ENCODE results near the gene RTN4RL1.
A peak's percentile ranks its signal among the peaks of the same experiment; 100 is the strongest.

Gene RTN4RL1

GRCh38 chr17:2059547-2060384 is 34.6 kb upstream of the RTN4RL1 start:
- no peak for DNase-seq (ENCODE audit: low spot score)

DNA sequence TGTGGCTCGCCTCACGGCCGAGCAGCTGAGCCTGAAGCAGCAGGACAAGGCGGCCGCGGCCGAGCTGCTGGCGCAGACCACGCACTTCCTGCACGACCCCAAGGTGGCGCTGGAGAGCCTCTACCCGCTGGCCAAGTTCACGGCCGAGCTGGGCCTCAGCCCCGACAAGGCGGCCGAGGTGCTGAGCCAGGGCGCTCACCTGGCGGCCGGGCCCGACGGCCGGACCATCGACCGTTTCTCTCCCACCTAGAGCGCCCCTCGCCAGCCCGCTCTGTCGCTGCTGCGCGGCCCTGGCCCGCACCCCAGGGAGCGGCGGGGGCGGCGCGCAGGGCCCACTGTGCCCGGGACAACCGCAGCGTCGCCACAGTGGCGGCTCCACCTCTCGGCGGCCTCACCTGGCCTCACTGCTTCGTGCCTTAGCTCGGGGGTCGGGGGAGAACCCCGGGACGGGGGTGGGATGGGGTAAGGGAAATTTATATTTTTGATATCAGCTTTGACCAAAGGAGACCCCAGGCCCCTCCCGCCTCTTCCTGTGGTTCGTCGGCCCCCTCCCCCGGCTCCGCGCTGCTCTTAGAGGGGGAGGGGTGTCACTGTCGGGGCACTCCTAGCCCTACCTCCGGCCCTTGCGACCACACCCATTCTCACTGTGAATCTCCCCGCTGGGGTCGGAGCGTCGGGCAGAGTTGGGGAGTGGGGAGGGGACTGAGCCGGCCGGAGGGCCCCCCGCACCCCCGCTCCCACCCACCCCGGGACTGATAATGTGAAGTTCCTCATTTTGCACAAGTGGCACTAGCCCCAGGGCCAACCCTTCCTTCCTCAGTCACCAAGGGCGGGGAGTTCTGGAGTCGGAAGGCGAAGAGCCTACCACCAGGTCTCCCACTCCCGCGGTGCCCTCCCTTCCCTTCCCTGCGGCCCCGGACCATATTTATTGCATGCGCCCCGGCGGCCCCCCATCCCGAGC is 33.7 kb upstream of the RTN4RL1 start:
- DNase-seq (ENCODE audit: low spot score): no peak

- DNase-seq (ENCODE audit: low spot score): no peak
These were observed 32.8 kb upstream of the RTN4RL1 start for GRCh38 chr17:2057760-2058585.

DNA sequence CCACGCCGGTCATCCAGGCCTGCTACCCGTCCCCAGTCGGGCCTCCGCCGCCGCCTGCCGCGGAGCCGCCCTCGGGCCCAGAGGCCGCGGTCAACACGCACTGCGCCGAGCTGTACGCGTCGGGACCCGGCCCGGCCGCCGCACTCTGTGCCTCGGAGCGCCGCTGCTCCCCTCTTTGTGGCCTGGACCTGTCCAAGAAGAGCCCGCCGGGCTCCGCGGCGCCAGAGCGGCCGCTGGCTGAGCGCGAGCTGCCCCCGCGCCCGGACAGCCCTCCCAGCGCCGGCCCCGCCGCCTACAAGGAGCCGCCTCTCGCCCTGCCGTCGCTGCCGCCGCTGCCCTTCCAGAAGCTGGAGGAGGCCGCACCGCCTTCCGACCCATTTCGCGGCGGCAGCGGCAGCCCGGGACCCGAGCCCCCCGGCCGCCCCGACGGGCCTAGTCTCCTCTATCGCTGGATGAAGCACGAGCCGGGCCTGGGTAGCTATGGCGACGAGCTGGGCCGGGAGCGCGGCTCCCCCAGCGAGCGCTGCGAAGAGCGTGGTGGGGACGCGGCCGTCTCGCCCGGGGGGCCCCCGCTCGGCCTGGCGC is 32.1 kb upstream of the RTN4RL1 start:
- no peak for DNase-seq (ENCODE audit: low spot score)

DNA sequence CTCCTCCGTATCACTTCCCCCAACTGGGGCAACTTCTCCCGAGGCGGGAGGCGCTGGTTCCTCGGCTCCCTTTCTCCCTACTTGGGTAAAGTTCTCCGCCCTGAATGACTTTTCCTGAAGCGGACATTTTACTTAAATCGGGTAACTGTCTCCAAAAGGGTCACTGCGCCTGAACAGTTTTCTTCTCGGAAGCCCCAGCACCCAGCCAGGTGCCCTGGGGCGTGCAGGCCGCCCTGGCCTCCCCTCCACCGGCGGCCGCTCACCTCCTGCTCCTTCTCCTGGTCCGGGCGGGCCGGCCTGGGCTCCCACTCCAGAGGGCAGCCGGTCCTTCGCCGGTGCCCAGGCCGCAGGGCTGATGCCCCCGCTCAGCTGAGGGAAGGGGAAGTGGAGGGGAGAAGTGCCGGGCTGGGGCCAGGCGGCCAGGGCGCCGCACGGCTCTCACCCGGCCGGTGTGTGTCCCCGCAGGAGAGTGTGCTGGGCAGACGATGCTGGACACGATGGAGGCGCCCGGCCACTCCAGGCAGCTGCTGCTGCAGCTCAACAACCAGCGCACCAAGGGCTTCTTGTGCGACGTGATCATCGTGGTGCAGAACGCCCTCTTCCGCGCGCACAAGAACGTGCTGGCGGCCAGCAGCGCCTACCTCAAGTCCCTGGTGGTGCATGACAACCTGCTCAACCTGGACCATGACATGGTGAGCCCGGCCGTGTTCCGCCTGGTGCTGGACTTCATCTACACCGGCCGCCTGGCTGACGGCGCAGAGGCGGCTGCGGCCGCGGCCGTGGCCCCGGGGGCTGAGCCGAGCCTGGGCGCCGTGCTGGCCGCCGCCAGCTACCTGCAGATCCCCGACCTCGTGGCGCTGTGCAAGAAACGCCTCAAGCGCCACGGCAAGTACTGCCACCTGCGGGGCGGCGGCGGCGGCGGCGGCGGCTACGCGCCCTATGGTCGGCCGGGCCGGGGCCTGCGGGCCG is 31.4 kb upstream of the RTN4RL1 start:
- DNase-seq (ENCODE audit: low spot score): no peak

DNA sequence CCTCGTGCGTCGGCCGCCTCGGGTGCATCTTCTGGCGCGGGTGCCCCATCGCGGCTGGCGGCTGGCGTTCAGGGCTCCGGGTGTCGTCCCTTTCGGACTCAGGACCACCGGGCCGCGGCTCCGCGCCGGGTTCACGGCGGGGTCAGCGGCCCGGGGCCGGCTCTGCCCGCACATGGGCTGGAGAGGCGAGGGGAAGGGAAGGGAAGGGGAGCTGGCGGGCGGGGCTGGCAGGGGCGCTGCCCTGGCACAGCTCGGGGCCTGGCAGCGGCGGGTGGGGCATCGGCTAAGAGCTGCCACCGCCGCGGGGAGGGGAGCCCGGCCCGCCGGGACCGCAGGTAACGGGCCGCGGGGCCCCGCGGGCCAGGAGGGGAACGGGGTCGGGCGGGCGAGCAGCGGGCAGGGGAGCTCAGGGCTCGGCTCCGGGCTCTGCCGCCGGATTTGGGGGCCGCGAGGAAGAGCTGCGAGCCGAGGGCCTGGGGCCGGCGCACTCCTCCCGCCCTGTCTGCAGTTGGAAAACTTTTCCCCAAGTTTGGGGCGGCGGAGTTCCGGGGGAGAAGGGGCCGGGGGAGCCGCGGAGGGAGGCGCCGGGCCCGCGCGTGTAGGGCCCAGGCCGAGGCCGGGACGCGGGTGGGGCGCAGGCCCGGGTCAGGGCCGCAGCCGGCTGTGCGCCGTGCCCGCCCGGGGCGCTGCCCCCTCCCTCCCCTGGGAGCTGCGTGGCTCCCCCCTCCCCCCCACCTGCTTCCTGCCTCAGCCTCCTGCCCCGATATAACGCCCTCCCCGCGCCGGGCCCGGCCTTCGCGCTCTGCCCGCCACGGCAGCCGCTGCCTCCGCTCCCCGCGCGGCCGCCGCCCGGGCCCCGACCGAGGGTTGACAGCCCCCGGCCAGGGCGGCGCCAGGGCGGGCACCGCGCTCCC is 30.4 kb upstream of the RTN4RL1 start:
- DNase-seq (ENCODE audit: low spot score): no peak

GRCh38 chr17:2054512-2055291 is 29.6 kb upstream of the RTN4RL1 start, which contains the start of gene HIC1:
Gene HIC1, plus strand, starts transcription at chr17:2055103. Its CDS starts 1,588 bp downstream, at chr17:2056691.
- DNase-seq (ENCODE audit: low spot score): peak; percentile 86

DNA sequence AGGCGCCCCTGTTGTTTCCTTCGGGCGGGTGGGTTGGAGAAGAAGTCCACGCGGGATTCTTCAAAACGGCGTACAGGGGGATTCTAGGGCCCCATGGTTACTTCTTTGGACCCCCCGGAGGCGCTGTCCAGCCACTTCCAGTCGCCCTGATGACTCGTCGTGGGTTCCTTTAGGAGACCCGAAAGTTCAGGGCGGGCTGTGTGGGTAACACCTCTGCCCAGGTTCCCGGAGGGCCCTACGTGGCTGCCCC is 29.1 kb upstream of the RTN4RL1 start:
- no peak for DNase-seq (ENCODE audit: low spot score)

DNA sequence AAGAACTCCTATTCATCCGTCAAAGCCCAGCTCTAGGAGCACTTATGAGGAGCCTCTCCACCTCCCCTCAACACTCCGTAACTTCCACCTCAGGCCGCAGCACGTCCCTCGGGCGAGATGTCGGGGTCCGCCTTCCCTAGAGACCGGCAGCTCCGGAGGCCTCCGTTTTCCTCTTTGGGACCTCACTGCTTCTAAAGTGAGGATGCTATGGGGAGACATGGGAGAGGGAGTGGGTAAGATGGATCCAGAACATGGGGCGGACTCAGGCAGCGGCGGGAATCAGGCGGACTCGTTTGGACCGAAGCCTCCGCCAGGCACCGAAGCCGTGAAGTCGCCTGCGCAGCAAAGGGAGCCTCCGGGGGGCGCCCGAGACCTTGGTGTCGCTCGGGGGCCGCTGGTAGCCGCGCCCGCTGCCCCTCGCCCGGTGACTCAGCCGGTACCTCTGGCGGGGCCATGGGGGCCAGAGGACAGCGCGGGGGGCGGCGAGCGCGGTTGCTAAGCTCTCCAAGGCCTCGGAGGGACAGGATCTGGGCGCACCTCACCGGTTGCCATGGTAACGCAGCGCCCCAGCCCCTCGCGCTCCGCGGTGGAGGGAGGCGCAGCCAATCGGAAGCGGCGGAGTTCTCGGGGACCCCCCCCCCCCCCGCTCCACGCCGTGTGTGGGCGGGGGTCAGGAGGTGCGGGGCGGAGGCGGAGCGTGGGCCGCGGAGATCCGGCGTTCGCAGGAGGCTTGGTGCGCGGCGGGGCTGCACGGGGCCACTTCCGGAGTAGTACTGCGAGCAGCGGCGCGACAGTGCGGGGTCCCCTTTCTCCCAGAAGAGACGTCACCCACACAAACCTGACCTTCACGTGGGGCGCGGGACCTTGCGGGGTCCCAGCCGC is 28.5 kb upstream of the RTN4RL1 start:
- peak; percentile 76 for DNase-seq (ENCODE audit: low spot score)

GRCh38 chr17:2051933-2052559 is 26.9 kb upstream of the RTN4RL1 start:
- no peak for DNase-seq (ENCODE audit: low spot score)

DNA sequence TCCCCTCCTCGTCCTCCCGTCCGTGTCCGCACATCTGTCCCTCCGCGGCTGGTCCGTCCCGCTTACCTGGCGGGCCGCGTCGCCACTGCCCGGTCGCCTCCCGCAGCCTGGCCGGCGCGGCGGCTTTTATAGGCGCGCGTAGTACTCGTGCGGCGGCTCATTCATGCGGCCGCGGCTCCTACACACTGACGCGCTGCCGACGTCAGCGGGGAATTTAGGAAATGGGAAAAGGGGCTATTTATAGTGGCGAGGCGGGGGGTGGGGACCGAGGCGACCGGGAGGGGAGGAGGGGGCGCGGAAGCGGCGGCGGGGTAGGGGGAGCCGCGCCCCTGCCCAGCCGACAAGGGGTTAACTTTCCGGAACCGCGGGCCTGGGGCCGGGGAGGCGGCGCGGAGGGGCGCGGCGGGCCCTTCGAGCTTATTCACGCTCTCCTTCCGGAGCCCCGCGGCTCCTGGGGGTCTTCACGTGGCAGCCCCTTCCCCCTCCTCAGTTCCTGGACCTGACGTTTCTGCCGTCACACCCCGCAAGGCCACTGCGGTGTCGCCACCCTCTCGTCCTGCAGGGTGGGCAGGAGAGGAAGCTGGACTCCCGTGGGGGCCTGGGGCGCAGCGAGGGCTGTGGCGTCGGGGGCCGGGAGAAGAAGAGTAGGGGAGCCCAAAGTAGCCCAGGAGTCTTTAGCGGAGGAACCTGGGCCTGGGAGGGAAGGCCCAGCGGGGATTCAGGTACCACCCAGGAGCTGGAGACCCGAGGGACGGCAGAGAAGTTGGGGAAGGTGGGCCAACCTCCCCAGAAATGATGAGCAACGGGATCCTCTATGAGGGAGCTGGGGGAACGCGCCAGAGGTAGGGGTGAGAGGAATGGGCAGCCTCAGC is 26.2 kb upstream of the RTN4RL1 start:
- DNase-seq (ENCODE audit: low spot score): no peak

- peak; percentile 70 for DNase-seq (ENCODE audit: low spot score)
These were observed 25.3 kb upstream of the RTN4RL1 start for GRCh38 chr17:2050300-2051060.

- DNase-seq (ENCODE audit: low spot score): peak; percentile 64
These were observed 24.5 kb upstream of the RTN4RL1 start for GRCh38 chr17:2049333-2050299.

DNA sequence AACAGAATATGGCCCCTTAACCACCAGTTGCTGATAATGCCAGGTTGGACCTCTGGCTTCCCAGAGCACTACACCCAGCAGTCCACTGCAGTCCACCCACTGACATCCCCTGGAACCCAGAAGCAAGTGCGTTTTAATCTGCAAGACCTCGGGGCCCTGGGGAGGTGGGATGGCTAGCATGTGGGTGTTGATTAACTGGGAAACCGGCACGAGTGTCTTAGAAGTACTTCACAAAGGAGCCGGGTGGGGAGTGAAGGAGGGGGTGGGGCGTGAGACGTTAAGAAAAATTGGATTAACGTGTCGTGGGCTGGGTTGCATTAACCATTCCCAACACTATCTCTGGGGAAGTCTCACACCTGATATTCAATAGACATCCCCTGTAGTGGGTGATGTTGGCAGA is 23.7 kb upstream of the RTN4RL1 start:
- no peak for DNase-seq (ENCODE audit: low spot score)

Measured in cerebellar cortex (tissue), 1 donor.